ENCODE measurements around the gene RTL10.
A peak's percentile ranks its signal among the peaks of the same experiment; 100 is the strongest.
"Not testable (repeated sequence)": the region's sequence is repeated elsewhere in the genome, so short reads cannot be mapped to it uniquely, and the experiment has no call there.

Gene RTL10

GRCh38 chr22:19842393-19843106, 12.1 kb downstream of the RTL10 start:
- DNase-seq = no peak

- DNase-seq = no peak
Observed at GRCh38 chr22:19841641-19842392, 12.9 kb downstream of the RTL10 start.

- DNase-seq = no peak
Observed at GRCh38 chr22:19840955-19841640, 13.6 kb downstream of the RTL10 start.

- no peak for DNase-seq
Observed at GRCh38 chr22:19840059-19840458, 14.6 kb downstream of the RTL10 start.

GRCh38 chr22:19837915-19838314, 16.8 kb downstream of the RTL10 start:
- no peak for DNase-seq

- no peak for DNase-seq
Observed at GRCh38 chr22:19836512-19836911, 18.2 kb downstream of the RTL10 start.

- no peak for DNase-seq
Observed at GRCh38 chr22:19834599-19834998, 20.1 kb downstream of the RTL10 start.

- not testable (repeated sequence) for DNase-seq
Observed at GRCh38 chr22:19833327-19833726, 21.3 kb downstream of the RTL10 start.

GRCh38 chr22:19832476-19833108, 22.1 kb downstream of the RTL10 start:
- DNase-seq = no peak

GRCh38 chr22:19831979-19832378, 22.7 kb downstream of the RTL10 start:
- DNase-seq = not testable (repeated sequence)

GRCh38 chr22:19831016-19831415, 23.7 kb downstream of the RTL10 start:
- DNase-seq = no peak

GRCh38 chr22:19828035-19828401, 26.7 kb downstream of the RTL10 start:
- DNase-seq = no peak

GRCh38 chr22:19827341-19828034, 27.2 kb downstream of the RTL10 start:
- no peak for DNase-seq

GRCh38 chr22:19826619-19826950, 28.1 kb downstream of the RTL10 start:
- DNase-seq = no peak

- DNase-seq = no peak
Observed at GRCh38 chr22:19825904-19826618, 28.6 kb downstream of the RTL10 start.

GRCh38 chr22:19824926-19825339, 29.7 kb downstream of the RTL10 start:
- peak; percentile 21 for DNase-seq

GRCh38 chr22:19824212-19824925, 30.3 kb downstream of the RTL10 start:
- no peak for DNase-seq

- no peak for DNase-seq
Observed at GRCh38 chr22:19823902-19824211, 30.8 kb downstream of the RTL10 start.

GRCh38 chr22:19823191-19823901, 31.3 kb downstream of the RTL10 start:
- DNase-seq = no peak

GRCh38 chr22:19822301-19823117, 32.2 kb downstream of the RTL10 start:
- DNase-seq = no peak

Data from activated CD4-positive, CD25-positive, alpha-beta regulatory T cell treated with anti-CD3 and anti-CD28 coated beads, Interleukin-2, amount 50 U/mL, for 72 hours (primary cell).